ENCODE data around the gene CCL5.
"Not testable (repeated sequence)": the region's sequence is repeated elsewhere in the genome, so short reads cannot be mapped to it uniquely, and the experiment has no call there.

The CCL5 gene

GRCh38 chr17:35898283-35899070, 18.3 kb upstream of the CCL5 start:
- FAIRE-seq = no peak
- peak; percentile 40 for DNase-seq (ENCODE audit: low spot score)

- not testable (repeated sequence) for FAIRE-seq; DNase-seq (ENCODE audit: low spot score)
Observed at GRCh38 chr17:35897772-35898171, 17.6 kb upstream of the CCL5 start.

DNA sequence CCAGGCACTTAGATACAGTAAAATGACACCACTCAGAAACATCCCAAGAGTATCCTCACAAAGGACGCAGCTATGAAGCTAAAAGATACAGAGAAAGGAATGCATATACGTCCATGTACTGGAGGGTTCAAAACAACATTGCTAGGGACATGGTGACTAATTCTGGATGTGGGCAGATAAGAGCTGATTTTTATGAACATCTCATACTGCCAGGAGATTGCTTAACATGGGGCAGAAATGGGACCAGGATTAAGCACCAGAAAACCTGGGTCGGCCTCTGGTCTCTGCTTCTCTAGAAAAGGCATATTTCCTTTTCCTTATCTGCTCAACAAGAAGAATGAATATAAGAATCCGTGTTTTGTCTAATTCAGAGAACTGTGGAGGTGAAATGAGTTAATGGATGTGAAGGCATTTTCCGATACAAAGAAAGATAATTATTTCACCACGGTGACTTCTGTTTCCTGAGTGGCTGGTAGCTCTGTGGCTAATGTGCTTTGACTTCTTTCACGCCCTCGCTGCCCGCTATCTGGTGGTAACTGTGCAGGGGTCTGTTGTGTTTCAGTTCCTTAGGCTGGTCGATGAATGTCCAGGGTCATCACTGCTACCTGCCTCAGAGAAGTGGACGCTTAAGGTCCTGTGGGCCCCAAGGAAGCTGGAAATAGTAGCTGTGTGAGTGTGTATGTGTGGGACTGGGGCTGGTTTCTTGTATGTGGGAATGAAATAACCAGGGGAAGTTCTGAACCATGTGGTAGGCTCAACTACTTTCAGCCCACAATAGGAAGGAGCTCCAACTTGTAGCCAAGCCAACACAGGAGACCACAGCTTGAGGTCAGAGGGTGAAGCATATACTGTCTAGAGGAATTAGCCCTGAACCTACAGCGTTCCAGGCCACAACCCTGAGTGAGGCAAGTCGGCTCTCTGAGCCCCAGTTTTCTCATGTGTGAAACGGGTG, 15.8 kb upstream of the CCL5 start:
- no peak for FAIRE-seq
- DNase-seq (ENCODE audit: low spot score) = no peak

GRCh38 chr17:35894206-35894605, 14.0 kb upstream of the CCL5 start:
- FAIRE-seq = no peak
- no peak for DNase-seq (ENCODE audit: low spot score)

DNA sequence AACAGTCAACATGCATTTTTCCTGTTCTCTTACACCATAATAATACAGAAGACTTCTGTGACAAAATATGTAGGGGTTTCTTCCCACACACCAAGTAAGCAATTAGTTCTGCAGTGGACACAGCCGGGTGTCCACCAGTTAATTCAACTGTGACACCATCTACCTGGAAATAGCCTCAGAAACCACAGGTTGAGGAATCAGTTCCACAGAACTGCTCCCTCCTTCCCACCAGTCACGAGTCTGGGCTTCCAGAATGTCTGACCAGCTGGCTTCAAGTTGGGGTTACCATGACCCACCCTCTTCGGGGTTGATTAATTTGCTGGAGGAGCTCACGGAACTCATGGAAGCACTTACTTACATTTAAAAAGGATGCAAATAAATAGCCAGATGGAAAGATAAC, 13.6 kb upstream of the CCL5 start:
- DNase-seq (ENCODE audit: low spot score) (no peak), FAIRE-seq (no peak)

GRCh38 chr17:35892091-35893035, 12.2 kb upstream of the CCL5 start:
- no peak for FAIRE-seq
- peak; percentile 23 for DNase-seq (ENCODE audit: low spot score)

GRCh38 chr17:35891269-35891668, 11.1 kb upstream of the CCL5 start:
- DNase-seq (ENCODE audit: low spot score) (no peak), FAIRE-seq (no peak)

GRCh38 chr17:35890774-35891155, 10.6 kb upstream of the CCL5 start:
- FAIRE-seq = no peak

GRCh38 chr17:35889818-35890773, 9.9 kb upstream of the CCL5 start:
- FAIRE-seq (no peak), DNase-seq (ENCODE audit: low spot score) (no peak)

More at GRCh38 chr17:35890774-35891155, 10.6 kb upstream of the CCL5 start:
- no peak for DNase-seq (ENCODE audit: low spot score)

DNA sequence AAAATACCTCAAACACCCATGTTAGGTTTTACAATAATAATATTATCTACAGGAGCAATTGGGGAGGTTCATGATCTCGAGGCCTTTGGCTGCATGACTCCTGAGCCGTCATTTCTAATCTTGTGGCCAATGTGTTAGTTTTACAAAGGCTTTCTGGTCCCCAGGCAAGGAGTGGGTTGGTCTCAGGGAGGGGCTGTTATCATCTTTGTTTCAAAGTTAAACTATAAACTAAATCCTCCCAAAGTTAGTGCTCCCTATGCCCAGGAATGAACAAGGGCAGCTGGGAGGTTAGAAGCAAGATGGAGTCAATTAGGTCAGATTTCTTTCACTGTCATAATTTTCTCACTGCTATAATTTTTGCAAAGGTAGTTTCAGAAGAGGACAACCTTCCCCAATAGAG, 9.1 kb upstream of the CCL5 start:
- DNase-seq (ENCODE audit: low spot score) (no peak), FAIRE-seq (no peak)

DNA sequence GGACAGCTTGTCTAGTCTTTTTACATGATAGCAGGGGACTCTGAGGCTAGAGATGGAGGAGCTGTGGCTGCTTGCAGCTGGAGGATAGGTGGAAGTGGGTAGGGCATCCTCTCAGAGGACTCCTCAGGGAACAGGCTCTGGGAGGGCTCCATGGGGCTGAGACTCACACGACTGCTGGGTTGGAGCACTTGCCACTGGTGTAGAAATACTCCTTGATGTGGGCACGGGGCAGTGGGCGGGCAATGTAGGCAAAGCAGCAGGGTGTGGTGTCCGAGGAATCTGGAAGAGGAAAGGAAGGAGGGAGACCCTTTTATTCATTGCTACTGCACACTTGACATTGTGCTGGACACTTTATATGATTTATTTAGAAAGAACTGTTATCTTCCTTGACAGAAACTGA, 1.8 kb downstream of the CCL5 start:
- DNase-seq (ENCODE audit: low spot score) = no peak
- FAIRE-seq = no peak

GRCh38 chr17:35877345-35878029, 2.7 kb downstream of the CCL5 start:
- no peak for FAIRE-seq
- no peak for DNase-seq (ENCODE audit: low spot score)

DNA sequence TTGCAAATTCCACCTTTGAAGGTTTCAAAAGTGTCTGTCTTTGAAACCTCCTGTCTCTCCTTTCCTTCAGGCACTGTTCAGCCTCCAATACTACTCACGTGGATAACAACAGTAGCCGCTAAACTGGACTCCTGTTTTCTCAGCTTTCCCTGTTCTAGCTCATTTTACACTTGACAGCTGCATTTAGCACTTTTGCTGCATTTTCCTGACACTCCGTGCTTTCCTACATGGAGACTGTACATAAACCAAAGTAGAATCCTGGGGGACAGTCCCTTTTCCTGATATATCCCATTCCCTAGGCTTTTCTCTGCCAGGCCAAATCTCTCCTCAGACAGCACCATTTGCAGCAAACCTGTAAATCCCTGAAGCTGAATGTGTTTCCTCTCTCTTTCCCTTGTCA, 3.6 kb downstream of the CCL5 start:
- FAIRE-seq = no peak
- no peak for DNase-seq (ENCODE audit: low spot score)

DNA sequence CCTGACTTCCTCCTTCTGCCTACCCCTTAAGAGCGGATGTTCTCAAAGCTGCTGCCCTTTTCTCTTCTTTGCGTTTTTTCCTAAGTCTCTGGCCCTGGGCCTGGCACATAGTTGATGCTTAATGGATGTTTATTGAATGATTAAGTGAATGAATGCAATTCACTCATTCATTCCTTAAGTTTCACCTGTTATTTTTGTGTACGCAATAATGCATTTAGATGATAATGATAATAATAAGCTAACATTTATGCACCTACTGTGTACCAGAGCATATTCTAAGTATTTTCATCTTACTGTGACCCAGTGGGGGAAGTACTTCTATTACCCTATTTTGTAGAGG, 4.4 kb downstream of the CCL5 start:
- no peak for FAIRE-seq
- no peak for DNase-seq (ENCODE audit: low spot score)

DNA sequence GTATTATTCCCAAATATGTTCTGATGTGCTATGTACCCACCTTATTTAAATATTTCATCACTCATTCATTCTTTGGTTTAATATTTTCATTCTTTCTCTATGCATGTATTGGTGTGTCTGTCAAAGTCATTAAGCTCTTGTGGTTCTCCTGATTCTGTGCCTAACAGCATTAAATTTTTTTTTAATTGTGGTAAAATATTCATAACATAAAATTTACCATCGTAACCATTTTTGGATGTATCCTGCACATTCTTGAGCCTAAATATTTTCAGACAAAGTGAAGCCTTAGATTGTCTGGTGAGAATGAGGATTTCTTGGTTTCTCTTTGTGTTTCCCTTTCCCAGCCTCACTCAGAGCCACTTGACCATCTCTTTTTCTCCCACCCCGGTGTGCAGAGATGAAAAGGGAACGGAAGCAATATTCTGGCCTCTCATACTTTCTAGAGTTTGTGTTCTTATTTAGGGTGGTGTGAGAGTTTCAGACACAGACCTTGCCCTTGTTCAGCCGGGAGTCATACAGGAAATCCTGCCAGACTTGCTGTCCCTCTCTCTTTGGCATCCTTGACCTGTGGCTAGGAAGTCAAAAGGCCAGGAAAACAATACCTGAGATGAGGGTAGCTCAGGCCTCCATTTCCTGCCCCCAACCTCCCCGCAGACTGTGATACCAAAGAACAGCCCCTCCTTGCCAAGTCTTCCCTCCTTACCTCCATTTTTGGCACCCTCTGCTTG, 4.9 kb downstream of the CCL5 start:
- DNase-seq (ENCODE audit: low spot score) (no peak), FAIRE-seq (no peak)

GRCh38 chr17:35872196-35872980, 7.8 kb downstream of the CCL5 start:
- DNase-seq (ENCODE audit: low spot score) (no peak), FAIRE-seq (no peak)

DNA sequence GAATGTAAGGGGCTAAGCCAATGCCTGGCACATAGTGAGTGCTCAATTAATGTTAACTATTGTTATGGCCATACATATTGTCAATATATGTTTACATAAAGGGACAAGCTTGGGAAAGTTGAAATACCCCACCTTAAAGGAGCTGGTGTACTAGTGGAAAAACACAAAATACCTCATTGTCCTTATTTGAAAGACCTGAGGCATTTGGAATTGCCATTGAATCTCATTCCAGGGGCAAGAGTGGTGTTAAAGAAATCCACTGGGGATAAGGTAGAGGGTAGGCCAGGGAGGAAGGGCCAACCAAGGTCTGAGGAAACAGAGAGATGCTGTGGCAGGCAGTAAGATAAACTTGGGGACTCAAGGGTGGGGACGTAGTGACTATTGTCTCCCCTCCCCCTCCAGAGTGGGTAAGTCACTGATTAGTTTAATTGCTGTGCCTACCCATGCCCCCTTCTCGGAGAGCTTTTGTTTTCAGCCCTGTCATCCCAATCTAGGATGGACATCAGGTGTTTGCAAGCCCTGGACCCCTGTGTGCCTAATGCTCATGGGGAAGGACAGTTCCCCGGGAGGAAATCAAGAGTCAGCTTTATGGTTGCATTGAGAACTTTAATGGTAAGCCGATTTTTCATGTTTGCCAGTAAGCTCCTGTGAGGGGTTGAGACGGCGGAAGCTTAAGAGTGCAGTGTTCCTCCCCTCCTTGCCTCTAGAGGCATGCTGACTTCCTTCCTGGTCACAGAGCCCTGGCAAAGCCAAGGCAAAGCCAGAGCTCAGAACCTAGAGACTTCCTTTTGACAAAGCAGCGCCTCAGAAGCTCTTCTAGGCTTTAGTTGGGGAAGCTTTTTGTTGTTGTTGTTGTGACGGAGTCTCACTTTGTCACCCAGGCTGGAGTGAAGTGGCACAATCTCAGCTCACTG, 9.0 kb downstream of the CCL5 start:
- DNase-seq (ENCODE audit: low spot score) = no peak
- FAIRE-seq = no peak
